Mononuclear cell (primary cell): ENCODE measurements around the gene FABP7. TPM values are rescaled to one million over a fixed set of nuclear protein-coding genes. Genes with fewer than 3 reads are reported as not detected.
"Not testable (repeated sequence)": the region's sequence is repeated elsewhere in the genome, so short reads cannot be mapped to it uniquely, and the experiment has no call there.

ENCODE experiments used
- H3K27me3 ChIP-seq: 2 replicates; pipeline ENCODE4 v1.6.0; 2011; ENCODE audit warnings: low read length, control low read depth; ENCODE audit not compliant: insufficient read depth
- H3K4me1 ChIP-seq: 2 replicates; pipeline ENCODE4 v1.5.1; 2011; ENCODE audit warnings: mild to moderate bottlenecking, low read length, control low read depth; ENCODE audit not compliant: insufficient read depth
- H3K4me3 ChIP-seq: 2 replicates; pipeline ENCODE4 v1.5.1; 2011; ENCODE audit warnings: mild to moderate bottlenecking, low read length, moderate library complexity
- H3K9me3 ChIP-seq: 2 replicates; pipeline ENCODE4 v1.5.1; 2011; ENCODE audit warnings: low read depth, mild to moderate bottlenecking, control low read depth, low read length
- total RNA-seq: library from RNA; depleted of rRNA; stranded (reverse); fragments of >200 nt; gene quantifications from one replicate; pipeline ENCODE4 v1.2.3, GENCODE V29; 2012

The FABP7 gene
- not detected for total RNA-seq

GRCh38 chr6:122779667-122780066, at the start of gene FABP7:
FABP7 (plus strand) TSS chr6:122779716; CDS start chr6:122779795, 79 bp downstream.
- H3K9me3 ChIP-seq = no peaks in the 10 kb centered on the region
- H3K27me3 ChIP-seq = peaks cover 28% of the 10 kb centered on the region
- H3K4me1 ChIP-seq = no peaks in the 10 kb centered on the region
- H3K4me3 ChIP-seq = no peak within 1 kb of the TSS

GRCh38 chr6:122730334-122730733, 49.2 kb upstream of the FABP7 start:
- H3K9me3 ChIP-seq = no peaks in the 10 kb centered on the region
- H3K4me1 ChIP-seq = no peaks in the 10 kb centered on the region
- H3K27me3 ChIP-seq = peaks cover 6% of the 10 kb centered on the region
- H3K4me3 ChIP-seq = no peak overlapping the region

GRCh38 chr6:122730775-122731386, 48.6 kb upstream of the FABP7 start:
- Histone ChIP-seq H3K4me3 (no peak overlapping the region), H3K27me3 (peaks cover 10% of the 10 kb centered on the region), H3K9me3 (no peaks in the 10 kb centered on the region), H3K4me1 (no peaks in the 10 kb centered on the region)

- Histone ChIP-seq H3K9me3 (no peaks in the 10 kb centered on the region), H3K27me3 (peaks cover 7% of the 10 kb centered on the region), H3K4me3 (no peak overlapping the region), H3K4me1 (no peaks in the 10 kb centered on the region)
These were observed 46.3 kb upstream of the FABP7 start for GRCh38 chr6:122733259-122733658.

GRCh38 chr6:122734529-122735395, 44.8 kb upstream of the FABP7 start:
- peaks cover 7% of the 10 kb centered on the region for H3K27me3 ChIP-seq
- H3K9me3 ChIP-seq = no peaks in the 10 kb centered on the region
- H3K4me3 ChIP-seq = no peak overlapping the region
- no peaks in the 10 kb centered on the region for H3K4me1 ChIP-seq

GRCh38 chr6:122735582-122735981, 43.9 kb upstream of the FABP7 start:
- H3K4me3 ChIP-seq = no peak overlapping the region
- no peaks in the 10 kb centered on the region for H3K4me1 ChIP-seq
- no peaks in the 10 kb centered on the region for H3K9me3 ChIP-seq
- peaks cover 7% of the 10 kb centered on the region for H3K27me3 ChIP-seq

GRCh38 chr6:122736163-122736562, 43.4 kb upstream of the FABP7 start:
- H3K9me3 ChIP-seq = no peaks in the 10 kb centered on the region
- peaks cover 7% of the 10 kb centered on the region for H3K27me3 ChIP-seq
- no peak overlapping the region for H3K4me3 ChIP-seq
- no peaks in the 10 kb centered on the region for H3K4me1 ChIP-seq

- peaks cover 7% of the 10 kb centered on the region for H3K27me3 ChIP-seq
- no peak overlapping the region for H3K4me3 ChIP-seq
These were observed 42.9 kb upstream of the FABP7 start for GRCh38 chr6:122736616-122737015.

GRCh38 chr6:122740091-122740490, 39.4 kb upstream of the FABP7 start:
- no peaks in the 10 kb centered on the region for H3K4me1 ChIP-seq
- no peak overlapping the region for H3K4me3 ChIP-seq
- H3K9me3 ChIP-seq = no peaks in the 10 kb centered on the region
- H3K27me3 ChIP-seq = peaks cover 4% of the 10 kb centered on the region

More at GRCh38 chr6:122736616-122737015, 42.9 kb upstream of the FABP7 start:
- Histone ChIP-seq H3K4me1 (no peaks in the 10 kb centered on the region), H3K9me3 (no peaks in the 10 kb centered on the region)

- H3K4me3 ChIP-seq = no peak overlapping the region
- no peaks in the 10 kb centered on the region for H3K4me1 ChIP-seq
- no peaks in the 10 kb centered on the region for H3K9me3 ChIP-seq
- no peaks in the 10 kb centered on the region for H3K27me3 ChIP-seq
These were observed 38.6 kb upstream of the FABP7 start for GRCh38 chr6:122740936-122741335.

GRCh38 chr6:122744247-122744646, 35.3 kb upstream of the FABP7 start:
- H3K4me1 ChIP-seq = peaks cover 12% of the 10 kb centered on the region
- H3K9me3 ChIP-seq, H3K4me3 ChIP-seq, H3K27me3 ChIP-seq: not testable (repeated sequence)

GRCh38 chr6:122744856-122745255, 34.7 kb upstream of the FABP7 start:
- not testable (repeated sequence) for H3K9me3 ChIP-seq, H3K4me3 ChIP-seq, H3K27me3 ChIP-seq
- H3K4me1 ChIP-seq = peaks cover 12% of the 10 kb centered on the region

- Histone ChIP-seq H3K9me3 (no peaks in the 10 kb centered on the region), H3K4me3 (no peak overlapping the region), H3K27me3 (no peaks in the 10 kb centered on the region), H3K4me1 (peaks cover 21% of the 10 kb centered on the region)
These were observed 32.8 kb upstream of the FABP7 start for GRCh38 chr6:122746688-122747087.

- peaks cover 29% of the 10 kb centered on the region for H3K4me1 ChIP-seq
- no peak overlapping the region for H3K4me3 ChIP-seq
- H3K9me3 ChIP-seq = no peaks in the 10 kb centered on the region
- H3K27me3 ChIP-seq = no peaks in the 10 kb centered on the region
These were observed 31.9 kb upstream of the FABP7 start for GRCh38 chr6:122747573-122747972.

GRCh38 chr6:122748945-122749344, 30.6 kb upstream of the FABP7 start:
- H3K9me3 ChIP-seq, H3K4me3 ChIP-seq, H3K27me3 ChIP-seq: not testable (repeated sequence)
- H3K4me1 ChIP-seq = peaks cover 42% of the 10 kb centered on the region
